Stimulated activated CD4-positive, alpha-beta T cell treated with anti-CD3 and anti-CD28 coated beads, Interleukin-1b, Interleukin-23, amount 100 ng/mL, for 1 hour (primary cell): Measurements from ENCODE around the gene ANGPTL4.
"Not testable (repeated sequence)": the region's sequence is repeated elsewhere in the genome, so short reads cannot be mapped to it uniquely, and the experiment has no call there.

ENCODE experiments used
- DNase-seq, 2 donors: peaks; one replicate each; pipeline ENCODE4 v3.0.0-alpha.2; 2020; ENCODE audit warnings: low read depth in 2 of 2

The ANGPTL4 gene

DNA sequence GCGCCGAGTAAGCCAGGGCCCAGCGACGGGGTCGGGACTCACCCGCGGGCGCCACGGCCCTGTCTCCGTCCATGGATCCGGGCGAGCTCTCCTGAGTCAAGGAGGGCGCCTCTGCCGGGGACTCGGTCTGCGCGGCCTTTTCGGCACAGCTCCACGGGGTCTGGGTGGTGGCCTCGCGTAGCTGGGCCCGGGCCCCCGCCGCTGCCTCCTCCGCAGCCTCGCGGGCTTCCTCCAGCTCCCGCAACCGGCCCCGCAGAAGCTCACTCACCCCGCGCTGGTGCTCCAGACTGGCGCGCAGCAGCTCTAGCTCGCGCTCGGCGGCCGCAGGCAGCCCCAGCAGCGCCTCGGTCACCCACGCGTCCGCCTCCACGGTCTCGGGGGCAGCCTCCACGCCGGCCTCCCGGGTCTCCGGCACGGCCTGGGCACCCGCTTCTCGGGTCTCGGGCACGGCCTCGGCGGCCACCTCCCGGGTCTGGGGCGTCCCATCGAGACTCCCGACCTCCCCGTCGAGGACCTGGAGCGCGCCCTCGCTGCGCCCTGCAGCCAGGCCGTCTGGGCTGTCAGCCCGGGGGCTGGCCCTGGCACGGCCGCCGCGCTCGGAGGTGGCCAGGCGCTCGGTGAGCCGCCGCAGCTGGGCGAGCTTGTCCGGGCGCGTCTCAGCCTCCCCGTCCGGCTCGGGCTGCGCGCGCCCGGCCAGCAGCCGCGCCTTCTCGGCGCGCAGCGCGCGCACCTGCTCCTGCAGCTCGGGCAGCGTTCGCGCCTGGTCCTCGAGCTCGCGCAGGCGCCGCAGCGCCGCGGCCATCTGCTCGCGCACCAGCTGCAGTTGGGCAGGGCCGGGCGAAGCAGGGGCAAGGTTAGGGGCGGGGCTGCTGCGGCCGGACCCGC lies 29.3 kb upstream of the ANGPTL4 start:
- no peak for DNase-seq

DNA sequence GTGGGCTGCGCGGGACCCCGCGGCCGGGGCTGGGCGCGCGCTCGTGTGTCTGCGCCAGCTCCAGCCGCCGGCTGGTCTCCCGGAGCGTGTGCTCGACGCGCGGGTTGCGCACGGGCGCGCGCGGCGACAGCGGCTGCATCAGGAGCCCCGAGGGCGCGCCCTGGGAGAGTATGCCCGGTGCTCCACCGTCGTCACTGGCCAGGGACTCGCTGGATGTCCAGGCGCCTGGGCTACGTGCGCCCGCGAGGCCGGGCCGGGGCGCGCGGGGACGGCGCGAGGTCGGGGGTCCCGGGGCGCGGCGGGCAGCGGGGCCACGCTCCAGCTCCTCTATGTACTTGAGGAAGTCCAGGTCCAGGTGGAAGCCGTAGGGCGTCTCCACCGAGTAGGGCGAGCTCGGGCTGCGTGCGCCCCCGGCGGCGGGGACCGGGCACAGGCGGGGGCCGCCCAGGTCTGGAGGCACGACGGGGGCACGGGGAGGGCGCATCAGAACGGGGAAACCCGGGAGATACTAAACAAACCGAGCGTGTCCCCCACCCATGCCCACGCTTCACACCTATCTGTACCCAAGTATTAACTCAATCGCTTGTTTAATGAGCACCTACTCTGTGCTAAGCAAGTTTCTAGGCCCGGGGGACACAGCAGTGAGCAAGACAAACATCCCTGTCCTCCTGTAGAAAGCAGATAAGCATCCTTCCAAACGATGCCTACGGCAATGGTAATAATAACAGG lies 28.4 kb upstream of the ANGPTL4 start:
- no peak for DNase-seq

- DNase-seq, result no peak
Observed at GRCh38 chr19:8336072-8336569, 27.8 kb upstream of the ANGPTL4 start.

DNA sequence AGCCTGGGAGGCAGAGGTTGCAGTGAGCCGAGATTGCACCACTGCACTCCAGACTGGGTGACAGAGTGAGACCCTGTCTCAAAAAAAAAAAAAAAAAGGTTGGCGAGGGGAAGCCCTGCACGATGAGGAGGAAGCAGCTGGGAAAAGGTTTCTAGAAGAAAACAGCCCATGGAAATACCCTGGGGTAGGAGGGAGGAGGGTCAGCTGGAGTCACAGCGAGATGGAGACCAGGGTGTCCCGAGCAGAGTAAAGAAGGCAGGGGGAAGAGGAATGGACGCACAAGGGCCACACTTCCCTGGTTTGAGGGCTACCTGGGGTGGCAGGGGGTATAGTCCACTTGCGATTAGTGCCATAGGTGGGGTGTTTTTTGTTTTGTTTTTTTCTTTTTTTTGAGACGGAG lies 27.3 kb upstream of the ANGPTL4 start:
- no peak for DNase-seq

DNA sequence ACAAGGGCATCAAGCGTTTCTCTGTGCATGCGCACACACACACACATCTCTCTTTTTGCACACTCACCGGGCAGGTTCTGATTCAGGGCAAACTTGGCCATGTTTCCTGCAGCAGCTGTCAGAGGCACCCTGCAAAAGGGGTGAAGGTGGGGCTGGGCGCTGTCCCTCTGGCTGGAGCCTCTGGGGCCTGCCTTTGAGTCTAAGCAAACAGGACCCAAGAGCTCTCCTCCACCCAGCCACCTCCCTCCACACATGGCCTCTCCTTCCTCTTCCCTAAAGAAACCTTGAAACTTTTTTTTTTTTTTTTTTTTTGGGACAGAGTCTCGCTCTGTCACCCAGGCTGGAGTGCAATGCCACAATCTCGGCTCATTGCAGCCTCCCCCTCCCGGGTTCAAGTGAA lies 26.2 kb upstream of the ANGPTL4 start:
- no peak for DNase-seq

- DNase-seq, result no peak
Observed at GRCh38 chr19:8338835-8339234, 25.1 kb upstream of the ANGPTL4 start.

- no peak for DNase-seq
Observed at GRCh38 chr19:8340341-8341096, 23.4 kb upstream of the ANGPTL4 start.

- DNase-seq, result not testable (repeated sequence)
Observed at GRCh38 chr19:8341504-8341903, 22.5 kb upstream of the ANGPTL4 start.

DNA sequence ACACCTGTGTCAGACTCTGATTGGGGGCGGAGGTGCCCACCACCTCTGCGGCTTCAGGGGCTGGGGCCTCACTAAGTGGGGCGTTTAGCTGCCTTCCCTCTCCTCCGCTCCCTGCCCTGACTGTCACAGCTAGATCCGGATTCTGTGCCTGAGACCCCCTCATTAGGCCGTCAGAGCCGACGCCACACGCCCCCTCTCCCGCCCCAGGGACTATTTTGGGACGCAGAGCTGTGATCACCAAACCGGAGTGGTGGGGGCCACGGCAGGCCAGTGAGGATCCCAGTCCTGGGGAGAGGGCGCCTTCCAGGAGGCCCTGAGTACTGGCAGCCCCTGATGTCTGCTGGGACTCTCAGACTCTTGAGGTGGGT lies 21.7 kb upstream of the ANGPTL4 start:
- DNase-seq, result no peak

- DNase-seq, result peak; percentile 80 to 84
Observed at GRCh38 chr19:8342684-8343482, 21.1 kb upstream of the ANGPTL4 start, which contains the start of gene KANK3. TSS of gene KANK3 (minus strand) at chr19:8343262. CDS start at chr19:8337828, 5,434 bp downstream.

DNA sequence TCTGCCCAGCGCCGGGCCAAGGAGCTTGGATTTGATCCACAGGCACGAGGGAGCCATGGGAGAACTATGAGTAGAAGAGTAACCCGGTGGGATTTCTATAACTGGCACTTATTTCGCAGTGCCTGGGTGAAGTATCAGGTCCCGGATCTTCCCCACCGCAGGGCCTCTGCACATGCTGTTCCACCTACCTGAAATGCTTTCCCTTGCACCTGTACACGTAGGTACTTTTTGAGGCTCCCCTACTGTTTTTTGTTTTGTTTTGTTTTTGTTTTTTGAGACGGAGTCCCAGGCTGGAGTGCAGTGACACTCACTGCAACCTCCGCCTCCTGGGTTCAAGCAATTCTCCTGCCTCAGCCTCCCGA lies 20.5 kb upstream of the ANGPTL4 start:
- DNase-seq, result no peak

DNA sequence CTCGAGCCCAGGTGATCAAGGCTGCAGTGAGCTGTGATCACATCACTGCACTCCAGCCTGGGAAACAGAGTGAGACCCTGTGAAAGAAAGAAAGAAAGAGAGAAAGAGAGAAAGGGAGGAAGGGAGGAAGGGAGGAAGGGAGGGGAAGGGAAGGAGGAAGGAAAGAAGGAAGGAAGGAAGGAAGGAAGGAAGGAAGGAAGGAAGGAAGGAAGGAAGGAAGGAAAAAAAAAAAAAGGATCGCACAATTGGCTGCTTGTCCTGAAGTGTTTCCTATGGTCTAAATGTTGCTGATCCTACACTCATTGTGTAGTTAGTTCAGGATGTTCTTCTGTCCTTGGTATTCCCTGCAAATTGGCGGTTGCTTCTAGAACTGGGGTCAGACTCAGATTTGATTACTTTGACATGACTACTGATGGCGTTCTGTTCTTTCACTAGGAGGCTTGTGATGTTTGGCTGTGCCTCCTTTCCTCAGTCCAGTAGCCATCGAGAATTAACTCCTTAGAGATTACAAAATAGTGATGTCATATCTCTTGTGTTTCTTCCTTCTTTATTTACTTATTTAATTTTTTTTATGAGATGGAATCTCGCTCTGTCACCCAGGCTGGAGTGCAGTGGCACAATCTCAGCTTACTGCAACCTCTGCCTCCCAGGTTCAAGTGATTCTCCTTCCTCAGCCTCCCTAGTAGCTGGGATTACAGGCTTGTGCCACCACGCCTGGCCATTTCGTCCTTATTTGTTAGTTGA lies 14.2 kb upstream of the ANGPTL4 start:
- DNase-seq, result not testable (repeated sequence)

DNA sequence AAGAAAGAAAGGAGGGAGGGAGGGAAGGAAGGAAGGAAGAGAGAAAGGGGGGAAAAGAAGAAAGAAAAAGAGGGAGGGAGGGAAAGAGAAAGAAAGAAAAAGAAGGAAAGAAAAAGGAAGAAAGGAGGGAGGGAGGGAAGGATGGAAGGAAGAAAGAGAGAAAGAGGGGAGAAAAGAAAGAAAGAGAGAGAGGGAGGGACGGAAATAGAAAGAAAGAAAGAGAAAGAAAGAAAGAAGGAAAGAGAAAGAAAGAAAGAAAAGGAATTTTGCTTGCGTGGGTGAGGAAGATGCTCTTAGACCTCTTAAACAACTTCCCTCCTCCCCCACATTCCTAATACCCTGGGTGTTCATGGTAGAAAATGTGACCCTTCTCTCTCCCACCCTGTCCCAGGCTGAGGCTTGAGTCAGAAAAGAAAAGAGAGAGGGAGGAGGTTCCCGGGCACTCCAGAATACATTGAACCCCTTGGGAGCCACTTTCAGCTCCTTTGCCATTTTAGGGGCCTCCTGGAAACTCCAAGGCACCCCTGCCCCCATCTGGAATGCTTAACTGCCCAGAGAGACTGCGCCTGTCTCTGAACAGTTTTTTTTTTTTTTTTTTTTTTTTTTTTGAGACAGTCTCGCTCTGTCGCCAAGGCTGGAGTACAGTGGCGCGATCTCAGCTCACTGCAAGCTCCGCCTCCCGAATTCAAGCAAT lies 11.7 kb upstream of the ANGPTL4 start:
- no peak for DNase-seq

DNA sequence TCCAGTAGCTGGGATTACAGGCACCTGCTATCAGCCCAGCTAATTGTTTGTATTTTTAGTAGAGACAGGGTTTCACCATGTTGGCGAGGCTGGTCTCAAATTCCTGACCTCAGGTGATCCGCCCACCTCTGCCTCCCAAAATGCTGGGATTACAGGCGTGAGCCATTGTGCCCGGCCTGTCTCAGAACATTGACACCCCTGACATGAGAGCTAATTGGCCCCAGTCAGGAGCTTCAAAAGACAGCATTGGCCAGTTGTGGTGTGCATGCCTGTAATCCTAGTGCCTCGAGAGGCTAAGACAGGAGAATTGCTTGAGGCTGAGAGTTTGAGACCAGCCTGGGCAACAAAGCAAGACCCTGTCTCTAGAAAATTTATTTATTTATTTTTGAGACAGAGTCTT lies 11.1 kb upstream of the ANGPTL4 start:
- not testable (repeated sequence) for DNase-seq

- DNase-seq, result no peak
Observed at GRCh38 chr19:8355631-8356402, 8.1 kb upstream of the ANGPTL4 start.

DNA sequence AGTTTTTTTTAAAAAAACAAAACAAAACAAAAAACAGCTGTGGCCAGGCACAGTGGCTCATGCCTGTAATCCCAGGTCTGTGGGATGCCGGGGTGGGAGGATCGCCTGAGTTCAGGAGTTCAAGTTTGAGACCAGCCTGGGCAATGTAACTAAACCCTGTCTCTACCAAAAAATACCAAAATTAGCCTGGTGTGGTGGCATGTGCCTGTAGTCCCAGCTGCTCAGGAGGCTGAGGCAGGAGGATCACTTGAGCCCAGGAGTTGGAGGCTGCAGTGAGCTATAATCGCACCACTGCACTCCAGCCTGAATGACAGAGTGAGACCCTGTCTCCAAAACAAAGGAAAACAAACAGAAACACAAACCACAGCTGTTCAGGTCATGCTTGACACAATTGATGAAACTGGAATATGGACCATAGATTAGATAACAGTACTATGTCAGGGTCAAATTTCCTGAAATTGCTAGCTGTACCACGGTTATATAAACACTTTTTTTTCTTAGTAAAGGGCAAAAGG lies 6.9 kb upstream of the ANGPTL4 start:
- no peak for DNase-seq

GRCh38 chr19:8358948-8359347 lies 5.0 kb upstream of the ANGPTL4 start:
- no peak for DNase-seq

DNA sequence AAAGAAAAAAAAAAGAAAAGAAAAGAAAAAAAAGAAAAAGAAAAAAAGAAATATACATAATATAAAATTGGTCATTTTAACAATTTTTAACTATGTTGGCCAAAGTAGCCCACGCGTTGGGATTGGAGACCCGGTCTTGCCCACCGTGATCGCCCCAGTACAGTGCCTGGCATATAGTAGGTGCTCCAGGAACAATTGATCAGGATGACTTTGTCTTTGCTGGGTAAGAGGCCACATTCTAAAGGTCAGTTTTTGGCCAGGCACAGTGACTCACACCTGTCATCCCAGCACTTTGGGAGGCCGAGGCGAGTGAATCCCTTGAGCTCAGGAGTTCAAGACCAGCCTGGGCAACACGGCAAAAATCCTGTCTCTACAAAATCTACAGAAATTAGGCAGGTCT lies 3.8 kb upstream of the ANGPTL4 start:
- no peak for DNase-seq
